Suppressor macrophage (primary cell): Measurements from ENCODE around the gene PI4KB.

ENCODE experiments used
- DNase-seq, 4 experiments: peaks; one replicate each; pipeline ENCODE4 v3.0.0-alpha.2; 2020 to 2022

Gene PI4KB

GRCh38 chr1:151346082-151346768 is 19.0 kb upstream of the PI4KB start:
- DNase-seq = no peak

GRCh38 chr1:151344291-151344690 is 17.1 kb upstream of the PI4KB start:
- DNase-seq = peak; percentile 21 to 64 (median 53)

DNA sequence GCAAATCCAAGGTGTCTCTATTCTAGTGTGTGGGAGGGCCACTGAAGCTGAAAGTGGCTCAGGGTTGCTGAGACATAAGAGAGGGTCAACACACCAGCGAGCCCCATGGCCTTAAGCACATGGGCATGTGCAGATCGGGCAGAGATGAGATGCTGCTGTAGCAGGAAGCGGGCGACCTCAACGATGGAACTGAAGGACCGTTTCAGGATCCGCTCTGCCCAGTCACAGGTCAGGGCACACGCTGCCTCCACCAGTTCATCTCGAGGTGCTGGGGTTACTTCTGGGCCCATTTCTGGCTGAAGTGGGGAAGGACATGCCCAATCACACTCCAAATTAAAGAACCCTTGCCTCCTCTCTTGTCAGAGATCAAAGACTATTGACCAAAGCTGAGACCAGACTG is 16.4 kb upstream of the PI4KB start:
- no peak for DNase-seq

DNA sequence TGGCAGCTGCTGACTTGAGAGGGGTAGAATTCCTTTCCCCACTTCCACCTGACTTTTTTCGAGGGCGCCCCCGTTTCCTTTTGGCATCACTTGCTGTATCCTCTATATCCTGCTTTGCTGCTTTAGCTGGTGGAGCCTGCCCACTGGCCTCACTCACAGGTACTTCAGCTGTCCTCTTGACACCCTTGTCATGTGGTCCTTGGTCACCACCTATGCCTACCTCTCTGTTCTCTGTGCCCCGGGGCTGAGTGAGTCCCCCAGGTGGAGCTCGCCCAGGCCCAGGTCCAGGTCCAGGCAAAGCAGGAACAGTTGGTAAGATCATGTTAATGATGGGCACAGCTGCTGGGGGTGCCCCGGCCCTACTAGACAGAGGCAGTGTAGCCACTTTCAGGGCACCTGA is 15.4 kb upstream of the PI4KB start:
- no peak for DNase-seq

DNA sequence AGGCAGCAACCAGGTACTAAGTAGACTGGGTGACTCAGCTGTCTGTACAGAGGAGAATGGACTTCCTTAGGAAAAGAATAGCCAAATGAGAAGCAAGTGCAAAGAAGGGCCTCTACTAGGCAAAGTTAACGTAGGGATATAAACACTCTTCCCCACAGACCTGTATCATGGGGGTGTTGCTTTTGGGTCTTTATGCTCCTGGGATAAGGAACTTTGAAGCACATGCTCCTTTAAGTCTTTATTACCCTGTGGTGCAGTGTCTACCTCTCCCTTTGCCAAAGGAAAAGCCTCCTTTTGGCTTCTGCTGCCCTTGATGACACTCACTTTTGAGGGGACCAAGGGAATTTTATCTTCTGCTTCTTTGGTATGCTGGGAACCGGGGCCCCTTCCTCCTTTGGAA is 14.8 kb upstream of the PI4KB start:
- no peak for DNase-seq

GRCh38 chr1:151340870-151341754 is 13.9 kb upstream of the PI4KB start:
- peak; percentile 76 to 94 (median 88) for DNase-seq

DNA sequence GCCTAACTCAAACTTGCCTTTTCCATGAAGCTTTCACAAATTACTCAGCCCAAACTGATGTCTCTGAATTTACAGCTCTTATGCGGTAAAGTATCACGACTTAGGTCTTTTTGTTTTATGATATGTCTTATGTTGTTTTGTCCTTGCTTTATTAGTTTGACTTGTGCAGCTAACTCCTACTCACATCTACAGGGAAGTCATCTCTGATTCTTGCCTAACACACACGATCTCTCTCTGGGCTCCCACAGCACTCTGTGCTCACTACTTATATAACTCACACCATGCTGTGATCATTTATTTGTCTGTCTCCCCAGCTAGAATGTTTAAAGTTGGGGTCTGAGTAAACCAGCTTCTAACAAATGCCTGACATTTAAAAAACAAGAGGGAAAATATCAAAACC is 9.3 kb upstream of the PI4KB start:
- DNase-seq = peak; percentile 33 to 70 (median 60)

- no peak for DNase-seq
Measured at GRCh38 chr1:151334822-151335221, 7.6 kb upstream of the PI4KB start.

DNA sequence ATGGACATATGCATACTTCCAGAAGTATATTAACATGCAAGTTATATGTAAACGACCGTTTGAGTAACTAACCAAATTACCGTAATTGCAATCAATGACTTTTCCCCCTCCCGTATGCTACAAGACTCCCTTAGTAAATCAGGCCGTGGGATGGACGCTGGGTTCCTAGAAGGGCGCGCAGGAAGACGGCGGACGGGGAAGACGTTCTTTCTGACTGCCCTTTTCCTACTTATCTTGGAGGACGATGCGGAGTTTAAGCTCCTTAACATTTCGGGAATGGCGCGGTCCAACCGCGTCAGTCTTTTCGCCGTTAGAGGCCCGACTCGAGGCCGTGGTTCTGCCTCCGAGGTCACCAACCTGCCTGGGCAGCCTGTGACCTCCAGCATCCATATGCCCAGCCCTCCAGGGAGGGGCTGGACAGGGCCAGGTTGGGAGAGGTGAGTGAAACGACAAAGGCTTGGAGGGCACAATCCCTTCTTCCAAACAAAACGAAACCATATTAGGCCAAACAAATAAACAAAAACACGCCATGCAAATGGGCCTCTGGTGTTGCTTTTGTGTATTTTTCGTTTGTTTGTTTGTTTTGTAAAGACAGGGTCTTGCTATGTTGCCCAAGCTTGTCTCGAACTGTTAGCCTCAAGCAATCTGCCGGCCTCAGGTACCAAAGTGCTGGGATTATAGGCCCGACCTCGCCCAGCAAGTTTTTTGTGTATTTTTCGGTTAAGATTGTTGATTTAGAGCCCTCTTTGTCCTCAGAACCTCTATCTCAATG is 873 bp upstream of the PI4KB start:
- DNase-seq = no peak

DNA sequence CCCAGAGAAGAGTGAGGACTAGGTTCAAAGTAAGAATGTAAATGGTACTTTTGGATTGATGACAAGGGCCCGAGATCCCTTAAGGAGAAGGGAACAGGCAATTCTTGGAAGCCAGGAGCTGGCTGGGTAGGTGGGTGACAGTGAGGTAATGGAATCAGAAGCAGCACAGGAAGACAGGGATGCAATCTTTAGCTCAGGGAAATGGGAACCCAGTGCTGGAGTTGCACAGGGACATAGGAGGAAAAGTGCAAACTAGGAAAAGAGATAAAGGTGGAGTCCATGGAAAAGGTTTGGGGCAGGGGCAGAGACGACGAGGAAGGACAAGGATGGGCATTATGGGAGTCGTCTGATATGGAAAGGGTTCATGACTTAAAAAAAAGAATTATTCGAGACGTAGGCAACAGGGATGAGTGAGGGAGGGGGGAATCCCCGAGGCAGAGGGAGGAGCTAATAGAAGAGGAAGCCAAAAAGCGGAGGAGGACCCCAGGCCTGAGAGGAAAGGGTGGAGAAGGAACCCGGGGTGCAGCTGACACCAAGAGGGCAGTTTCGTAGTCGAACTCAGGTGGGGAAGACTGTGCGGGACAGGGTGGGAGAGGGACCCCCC is 495 bp downstream of the PI4KB start:
- peak; percentile 85 to 93 (median 92) for DNase-seq

GRCh38 chr1:151325646-151326429 is 1.4 kb downstream of the PI4KB start:
- peak in 3 of 4 experiments; percentile 22 to 40 (median 31) for DNase-seq

GRCh38 chr1:151325231-151325630 is 2.0 kb downstream of the PI4KB start:
- DNase-seq = peak; percentile 62 to 72 (median 68)

GRCh38 chr1:151324390-151324930 is 2.8 kb downstream of the PI4KB start:
- DNase-seq = no peak

DNA sequence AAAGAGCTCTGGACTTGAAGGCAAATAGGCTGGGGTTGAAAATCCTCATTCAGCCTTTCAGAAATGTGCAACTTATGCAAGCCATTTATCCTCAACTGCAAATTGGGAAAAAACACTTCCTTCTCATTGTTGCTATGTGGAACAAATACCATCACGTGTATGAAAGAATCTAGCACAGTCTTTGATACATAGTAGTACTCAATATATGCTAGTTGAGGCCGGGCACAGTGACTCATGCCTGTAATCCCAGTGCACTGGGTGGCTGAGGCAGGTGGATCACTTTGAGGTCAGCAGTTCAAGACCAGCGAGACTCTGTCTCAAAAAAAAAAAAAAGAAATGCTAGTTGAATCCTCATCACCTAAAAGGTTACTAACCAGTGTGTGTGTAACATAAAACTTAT is 8.2 kb downstream of the PI4KB start:
- no peak for DNase-seq

DNA sequence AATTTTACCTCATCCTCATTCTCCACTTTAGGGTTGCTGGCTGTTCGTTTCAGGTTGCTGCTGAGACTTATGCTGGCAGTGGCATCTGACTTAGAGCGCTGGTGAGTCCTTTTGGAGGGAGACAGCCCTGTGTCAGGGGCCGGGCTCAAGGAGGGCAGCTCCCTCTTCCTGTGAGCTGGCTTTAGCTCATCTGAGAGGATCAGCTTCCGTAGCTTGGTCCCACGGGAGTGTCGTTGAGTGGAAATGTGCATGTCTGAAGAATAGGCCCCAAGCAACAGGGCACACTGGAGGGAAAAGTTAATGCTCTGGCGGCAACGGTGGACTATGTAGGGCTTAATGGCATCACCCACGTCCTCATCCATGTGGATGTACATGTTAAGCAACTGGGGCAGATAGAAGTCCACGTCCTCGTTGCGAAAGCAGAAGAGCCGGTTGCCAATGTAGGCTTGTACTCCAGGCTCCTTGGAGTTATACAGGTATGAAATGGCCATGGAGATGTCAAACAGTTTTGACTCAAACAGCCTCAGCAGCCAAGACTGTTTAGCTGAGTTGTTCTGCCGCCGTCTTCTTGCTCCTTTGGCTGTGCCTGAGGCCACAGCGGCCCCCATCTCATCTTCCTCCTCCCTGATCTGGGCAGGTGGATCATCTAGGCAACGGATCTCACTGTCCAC is 11.5 kb downstream of the PI4KB start:
- DNase-seq = no peak

- no peak for DNase-seq
Measured at GRCh38 chr1:151314137-151314875, 12.9 kb downstream of the PI4KB start.

- DNase-seq = no peak
Measured at GRCh38 chr1:151313501-151313900, 13.7 kb downstream of the PI4KB start.

- no peak for DNase-seq
Measured at GRCh38 chr1:151312826-151313225, 14.4 kb downstream of the PI4KB start.

DNA sequence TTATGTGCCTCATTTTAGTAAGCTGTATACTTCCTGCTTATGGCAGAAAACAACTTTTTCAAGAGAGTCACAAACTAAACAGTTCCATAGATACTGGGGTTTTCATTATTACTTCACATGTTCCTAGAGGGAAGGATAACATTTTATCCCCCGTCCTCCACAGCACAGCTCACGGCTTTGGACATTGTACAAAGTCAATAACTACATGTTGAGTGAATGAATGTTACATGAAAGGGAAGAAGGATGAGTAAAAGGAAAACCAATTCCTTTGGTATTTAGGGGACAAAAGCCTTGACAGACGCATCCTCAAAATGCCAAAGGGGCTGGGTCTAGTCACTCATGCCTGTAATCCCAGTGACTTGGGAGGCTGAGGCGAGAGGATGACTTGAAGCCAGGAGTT is 14.8 kb downstream of the PI4KB start:
- no peak for DNase-seq
